HG03354 (cell line): ENCODE measurements around the gene GNB1.
"Not testable (repeated sequence)": the region's sequence is repeated elsewhere in the genome, so short reads cannot be mapped to it uniquely, and the experiment has no call there.

Source experiments
- ATAC-seq: cut with Tn5 transposase; IDR thresholded peaks from one replicate; pipeline ENCODE4 v1.9.1; 2021; ENCODE audit warnings: mild to moderate bottlenecking; ENCODE audit not compliant: unreplicated experiment, poor library complexity, severe bottlenecking

The GNB1 gene

DNA sequence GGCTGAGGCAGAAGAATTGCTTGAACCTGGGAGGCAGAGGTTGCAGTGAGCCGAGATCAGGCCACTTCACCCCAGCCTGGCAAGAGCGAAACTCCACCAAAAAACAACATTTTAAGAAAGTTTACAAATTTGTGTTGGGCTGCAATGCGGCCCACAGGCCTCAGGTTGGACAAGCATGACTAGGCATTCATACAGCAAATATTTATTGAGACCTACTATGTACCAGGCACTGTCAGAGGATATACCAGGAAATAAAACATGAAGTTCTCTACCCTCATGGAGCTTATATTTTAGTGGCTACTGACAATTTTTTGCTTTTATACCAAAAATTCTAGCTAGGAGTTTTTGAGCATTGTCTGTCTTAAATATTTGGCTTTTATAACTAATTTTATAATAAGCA is 23.7 kb downstream of the GNB1 start:
- no peak for ATAC-seq

DNA sequence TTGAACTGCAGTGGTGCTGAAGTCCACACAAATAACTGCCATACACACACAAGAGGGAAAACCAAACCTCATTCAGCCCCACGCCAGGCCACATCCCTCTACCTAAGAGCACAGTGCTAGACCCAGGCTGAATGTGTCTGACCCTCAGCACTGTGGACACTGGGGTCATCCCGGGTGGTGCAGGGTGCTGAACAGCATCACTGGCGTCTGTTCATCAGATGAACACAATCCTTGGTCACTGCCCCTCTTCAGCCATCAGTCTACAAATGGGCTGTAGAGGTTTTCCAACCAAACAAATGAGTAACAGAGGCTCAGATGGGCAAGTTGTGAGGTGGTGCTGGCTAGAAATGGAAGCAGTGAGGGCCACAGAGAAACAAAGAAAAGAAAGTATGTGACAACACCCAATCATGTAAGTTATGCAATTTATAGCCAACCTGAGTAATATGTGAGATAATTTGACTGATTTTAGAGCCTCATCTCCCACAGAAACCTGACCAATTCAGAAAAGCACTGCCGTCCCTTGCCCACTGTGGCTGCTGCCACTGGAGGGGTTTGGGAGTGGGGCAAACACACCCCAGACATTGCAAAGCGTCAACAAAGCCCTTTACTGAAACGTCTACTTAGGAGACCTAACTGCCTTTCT is 27.9 kb downstream of the GNB1 start:
- no peak for ATAC-seq

- ATAC-seq: not testable (repeated sequence)
Measured at GRCh38 chr1:1861761-1862310, 29.1 kb downstream of the GNB1 start.

GRCh38 chr1:1861339-1861730 is 29.6 kb downstream of the GNB1 start:
- ATAC-seq: no peak

DNA sequence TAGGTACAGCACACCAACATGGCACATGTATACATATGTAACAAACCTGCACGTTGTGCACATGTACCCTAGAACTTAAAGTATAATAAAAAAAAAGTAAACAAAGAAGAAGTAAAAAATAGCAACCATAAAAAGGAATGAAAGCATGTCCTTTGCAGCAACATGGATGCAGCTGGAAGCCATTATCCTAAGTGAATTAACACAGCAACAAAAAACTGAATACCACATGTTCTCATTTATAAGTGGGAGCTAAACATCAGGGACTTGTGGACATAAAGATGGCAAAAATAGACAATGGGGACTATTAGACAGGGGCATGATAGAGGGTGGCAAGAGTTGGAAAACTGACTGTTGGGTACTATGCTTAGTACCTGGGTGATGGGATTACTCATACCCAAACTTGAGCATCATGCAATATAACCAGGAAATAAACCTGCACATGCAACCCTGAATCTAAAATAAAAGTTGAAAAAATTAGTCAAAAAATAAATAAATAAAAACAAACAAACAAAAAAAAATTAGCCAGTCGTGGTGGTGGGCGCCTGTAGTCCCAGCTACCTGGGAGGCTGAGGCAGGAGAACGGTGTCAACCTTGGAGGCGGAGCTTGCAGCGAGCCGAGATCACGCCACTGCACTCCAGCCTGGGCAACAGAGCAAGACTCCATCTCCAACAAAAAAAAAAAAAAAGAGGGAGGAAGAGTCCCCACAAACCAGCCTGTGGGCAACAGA is 30.8 kb downstream of the GNB1 start:
- ATAC-seq: not testable (repeated sequence)

DNA sequence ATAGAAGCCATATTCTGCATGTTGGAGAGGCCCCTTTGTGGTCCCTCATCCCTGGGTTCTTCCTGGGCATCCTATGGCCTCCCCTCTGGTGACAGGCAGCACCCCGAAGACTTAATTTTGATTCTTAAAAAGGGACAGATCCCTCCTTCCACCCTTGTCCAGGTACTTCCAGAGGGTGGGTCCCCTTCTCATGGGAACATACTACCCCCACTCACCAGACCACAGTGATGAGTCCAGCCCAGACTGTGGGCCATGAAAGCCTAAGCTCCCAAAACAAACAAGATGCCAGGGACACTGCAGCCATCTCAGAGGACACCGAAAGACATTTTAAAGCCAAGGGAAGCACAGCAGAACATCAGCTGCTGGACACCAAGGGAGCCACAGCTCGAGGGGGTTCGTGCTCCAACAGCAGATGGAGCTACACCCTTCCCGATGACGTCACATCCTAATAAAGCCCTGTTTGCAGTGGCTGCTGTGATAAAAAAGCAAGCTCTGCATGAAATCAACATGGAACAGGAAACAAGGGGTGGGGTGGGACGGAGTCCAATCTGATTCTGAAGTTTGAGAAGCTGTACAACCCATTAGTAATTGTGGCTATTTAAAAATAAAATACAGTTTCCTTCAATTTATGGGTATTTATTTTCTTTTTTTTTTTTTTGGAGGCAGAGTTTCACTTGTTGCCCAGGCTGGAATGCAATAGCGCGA is 32.4 kb downstream of the GNB1 start:
- no peak for ATAC-seq

GRCh38 chr1:1857096-1857703 is 33.7 kb downstream of the GNB1 start:
- ATAC-seq: no peak

GRCh38 chr1:1856161-1856560 is 34.7 kb downstream of the GNB1 start:
- not testable (repeated sequence) for ATAC-seq

DNA sequence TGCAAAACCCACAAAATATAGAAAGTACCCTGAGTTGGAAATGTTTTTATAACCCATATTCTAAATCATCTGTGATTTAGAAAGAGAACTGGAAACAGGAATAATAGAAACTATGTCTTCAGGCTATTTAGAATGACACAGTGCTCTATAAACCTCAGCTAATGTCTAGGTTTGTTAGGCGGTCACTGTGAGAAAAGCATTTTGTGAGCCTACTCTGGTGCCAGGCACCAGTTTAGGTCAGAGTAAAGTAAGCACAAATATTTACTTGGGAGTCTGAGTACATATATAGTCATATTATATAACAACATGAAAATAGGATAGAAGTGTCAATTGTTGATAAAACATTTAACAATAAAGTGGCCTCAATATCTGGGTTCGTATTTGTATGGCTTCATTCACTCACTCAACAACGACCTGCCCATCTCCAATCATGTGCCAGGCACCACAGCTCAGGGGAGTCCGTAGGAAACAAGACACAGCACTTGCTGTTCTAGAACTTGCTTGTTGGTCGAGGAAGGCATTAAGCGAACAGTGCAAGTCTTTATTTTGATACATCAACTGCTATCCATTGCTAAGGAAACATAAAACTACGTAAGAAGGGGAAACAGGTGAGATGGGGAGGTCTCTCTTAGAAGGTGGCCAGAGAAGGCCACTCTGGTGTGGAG is 37.2 kb downstream of the GNB1 start:
- ATAC-seq: no peak

GRCh38 chr1:1852619-1853414 is 38.1 kb downstream of the GNB1 start:
- ATAC-seq: no peak

GRCh38 chr1:1847890-1848289 is 43.0 kb downstream of the GNB1 start:
- no peak for ATAC-seq

GRCh38 chr1:1847061-1847850 is 43.6 kb downstream of the GNB1 start:
- no peak for ATAC-seq

DNA sequence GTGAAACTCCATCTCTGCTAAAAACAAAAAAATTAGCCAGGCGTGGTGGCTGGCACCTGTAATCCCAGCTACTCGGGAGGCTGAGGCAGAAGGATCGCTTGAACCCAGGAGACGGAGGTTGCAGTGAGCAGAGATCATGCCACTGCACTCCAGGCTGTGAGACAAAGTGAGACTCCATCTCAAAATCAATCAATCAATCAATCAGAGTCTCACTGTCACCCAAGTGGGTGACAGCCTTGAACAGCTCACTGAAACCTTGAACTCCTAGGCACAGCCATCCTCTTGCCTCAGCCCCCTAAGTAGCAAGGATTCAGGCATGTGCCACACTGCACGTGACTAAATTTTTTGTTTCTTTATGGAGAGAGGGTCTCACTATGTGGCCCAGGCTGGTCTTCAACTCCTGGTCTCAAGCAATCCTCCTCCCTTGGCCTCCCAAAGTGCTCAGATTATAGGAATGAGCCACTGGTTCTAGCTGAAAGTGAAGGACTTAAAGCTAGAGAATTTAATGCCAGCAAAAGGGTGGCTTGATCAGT is 44.4 kb downstream of the GNB1 start:
- no peak for ATAC-seq

DNA sequence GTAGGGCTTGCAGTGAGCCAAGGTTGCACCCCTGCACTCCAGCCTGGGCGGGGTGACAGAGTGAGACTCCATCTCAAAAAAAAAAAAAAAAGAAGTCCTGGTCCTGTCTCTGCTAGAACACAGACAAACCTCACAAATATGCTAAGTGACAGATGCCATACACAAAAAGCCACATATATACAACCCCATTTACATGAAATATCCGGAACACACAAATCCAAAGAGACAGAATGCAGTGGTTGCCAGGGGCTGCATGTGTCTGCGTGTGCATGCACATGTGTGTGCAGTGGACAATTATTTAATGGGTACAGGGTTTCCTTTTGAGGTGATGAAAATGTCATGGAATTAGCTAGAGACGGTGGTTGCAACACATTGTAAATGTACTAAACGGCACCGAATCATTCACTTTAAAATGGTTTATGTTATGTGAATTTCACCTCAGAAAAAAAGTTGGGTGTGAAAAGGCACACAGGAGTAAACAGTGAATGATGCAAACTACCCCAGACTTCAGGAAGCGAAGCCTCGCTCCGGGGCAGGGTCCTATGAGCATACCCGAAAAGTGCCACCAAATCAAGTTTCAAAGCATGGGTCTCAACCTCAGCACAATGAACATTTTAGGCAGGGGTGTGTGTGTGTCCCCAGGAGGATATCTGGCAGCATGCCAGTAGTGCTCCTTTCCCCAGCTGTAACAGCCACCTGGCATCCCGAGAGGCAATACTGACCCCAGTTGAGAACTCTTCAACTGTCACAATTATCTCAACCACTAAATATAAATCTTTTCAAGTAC is 48.3 kb downstream of the GNB1 start:
- ATAC-seq: peak; percentile 52

DNA sequence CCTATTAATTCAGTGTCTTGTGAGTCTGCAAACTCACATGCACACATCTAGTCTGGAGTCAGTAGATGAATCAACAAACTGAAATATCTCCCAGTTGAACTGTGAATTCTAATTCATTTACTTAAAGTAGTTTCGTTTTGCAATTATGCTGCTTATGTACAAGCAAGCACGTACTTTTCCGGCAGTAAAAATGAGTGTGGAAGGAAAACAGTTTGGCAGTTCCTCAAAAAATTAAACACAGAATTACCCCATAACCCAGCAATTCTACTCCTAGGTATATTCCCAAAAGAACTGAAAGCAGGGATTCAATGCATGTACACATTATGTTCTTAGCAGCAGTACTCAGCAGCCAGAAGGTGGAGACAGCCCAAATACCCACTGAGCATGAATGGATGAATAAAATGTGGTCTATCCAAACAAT is 49.3 kb downstream of the GNB1 start:
- no peak for ATAC-seq

- no peak for ATAC-seq
Measured at GRCh38 chr1:1839311-1839965, 51.4 kb downstream of the GNB1 start.

DNA sequence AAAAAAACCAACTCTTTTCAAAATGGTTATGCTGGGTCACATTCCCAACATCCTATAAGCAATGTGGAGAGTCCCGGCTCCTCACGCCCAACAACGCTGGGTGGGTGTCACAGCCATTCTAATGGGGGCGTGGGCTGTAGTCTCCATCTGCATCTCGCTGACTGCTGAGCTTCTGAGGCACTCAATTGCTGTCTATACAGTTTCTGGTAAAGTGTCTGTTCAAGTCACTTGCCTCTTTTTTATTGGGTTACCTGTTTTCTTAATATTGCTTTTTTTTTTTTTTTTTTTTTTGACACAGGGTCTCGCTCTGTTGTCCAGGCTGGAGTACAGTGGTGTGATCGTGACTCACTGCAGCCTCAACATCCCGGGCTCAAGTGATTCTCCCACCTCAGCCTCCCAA is 54.8 kb downstream of the GNB1 start:
- no peak for ATAC-seq
